ENCODE data around the gene ZNF385B.

The ZNF385B gene

DNA sequence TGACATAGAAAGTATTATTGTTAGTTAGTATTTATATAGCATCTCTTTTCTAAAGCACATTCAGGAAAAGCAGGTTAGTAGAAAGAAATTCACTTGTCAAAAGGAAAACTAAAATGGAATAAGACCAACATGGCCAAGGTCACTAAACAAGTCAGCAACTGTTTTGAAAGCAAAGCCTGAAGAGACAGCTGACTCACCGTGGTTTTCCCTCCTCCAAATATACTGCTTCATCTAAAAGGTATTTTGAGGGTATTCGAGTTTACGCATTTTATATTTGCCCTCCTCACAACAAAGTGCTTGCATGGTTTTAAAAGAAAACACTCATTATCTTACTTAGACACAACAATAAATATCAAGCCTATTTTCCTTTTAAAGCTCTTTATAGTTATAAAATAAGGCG is 24.0 kb downstream of the ZNF385B start (continued):
- TF ChIP-seq ZNF501 (tag by site-specific recombination; IDR thresholded peaks at IDR 0.05), result no peak
- TF ChIP-seq, protein P1, sequence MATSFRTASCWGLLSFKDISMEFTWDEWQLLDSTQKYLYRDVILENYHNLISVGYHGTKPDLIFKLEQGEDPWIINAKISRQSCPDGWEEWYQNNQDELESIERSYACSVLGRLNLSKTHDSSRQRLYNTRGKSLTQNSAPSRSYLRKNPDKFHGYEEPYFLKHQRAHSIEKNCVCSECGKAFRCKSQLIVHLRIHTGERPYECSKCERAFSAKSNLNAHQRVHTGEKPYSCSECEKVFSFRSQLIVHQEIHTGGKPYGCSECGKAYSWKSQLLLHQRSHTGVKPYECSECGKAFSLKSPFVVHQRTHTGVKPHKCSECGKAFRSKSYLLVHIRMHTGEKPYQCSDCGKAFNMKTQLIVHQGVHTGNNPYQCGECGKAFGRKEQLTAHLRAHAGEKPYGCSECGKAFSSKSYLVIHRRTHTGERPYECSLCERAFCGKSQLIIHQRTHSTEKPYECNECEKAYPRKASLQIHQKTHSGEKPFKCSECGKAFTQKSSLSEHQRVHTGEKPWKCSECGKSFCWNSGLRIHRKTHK (tag by site-specific recombination; IDR thresholded peaks at IDR 0.05), result no peak

DNA sequence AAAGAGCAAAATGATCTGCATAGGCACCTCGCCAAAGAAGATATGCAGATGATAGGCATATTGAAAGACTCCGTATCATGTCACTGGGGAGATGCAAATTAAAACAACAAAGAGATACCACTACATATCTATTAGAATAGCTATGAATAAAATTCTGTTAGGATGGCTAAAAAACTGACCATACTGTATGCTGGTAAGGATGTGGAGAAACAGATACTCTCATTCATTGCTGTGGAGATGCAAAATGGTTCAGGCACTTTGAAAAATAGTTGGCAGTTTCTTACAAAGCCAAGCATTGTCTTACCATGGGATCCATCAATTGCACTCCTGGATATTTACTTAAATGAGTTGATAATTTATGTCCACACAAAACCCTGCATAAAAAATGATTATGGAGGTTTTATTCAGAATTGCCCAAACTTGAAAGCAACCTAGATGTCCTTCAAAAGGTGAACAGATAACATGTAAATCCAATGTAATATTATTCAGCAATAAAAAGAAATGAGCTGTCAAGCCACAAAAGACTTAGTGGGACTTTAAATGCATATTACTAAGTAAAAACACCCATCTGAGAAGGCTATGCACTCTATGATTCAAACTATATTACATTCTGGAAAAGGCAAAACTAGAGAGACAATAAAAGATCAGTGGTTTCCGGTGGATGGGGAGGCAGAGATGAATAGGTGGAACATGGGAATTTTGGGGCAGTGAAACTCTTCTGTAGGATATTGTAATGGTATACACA is 31.2 kb downstream of the ZNF385B start:
- Histone ChIP-seq H3K9me3 (ENCODE audit: control insufficient read depth, insufficient read depth, low read depth, low read length) (no peaks in the 10 kb centered on the region), H3K27ac (ENCODE audit: extremely low read depth, low read depth, low read length) (no peak overlapping the region), H3K4me3 (ENCODE audit: low read depth, low read length) (no peak overlapping the region), H3K36me3 (ENCODE audit: control insufficient read depth in 2 of 2, insufficient read depth in 1 of 2, low read length in 2 of 2) (no peaks in the 10 kb centered on the region), H3K4me1 (ENCODE audit: control insufficient read depth, insufficient read depth, low read length) (peaks cover 2% of the 10 kb centered on the region; the same call in 1 of the 2 replicates)
- ChIA-PET CTCF (no interaction called here), POLR2A (no interaction called here)
- TF ChIP-seq ZNF324 (tag by site-specific recombination; IDR thresholded peaks at IDR 0.05) (no peak), ZSCAN16 (tag by site-specific recombination; IDR thresholded peaks at IDR 0.05) (no peak)
- TF ChIP-seq, protein P2, sequence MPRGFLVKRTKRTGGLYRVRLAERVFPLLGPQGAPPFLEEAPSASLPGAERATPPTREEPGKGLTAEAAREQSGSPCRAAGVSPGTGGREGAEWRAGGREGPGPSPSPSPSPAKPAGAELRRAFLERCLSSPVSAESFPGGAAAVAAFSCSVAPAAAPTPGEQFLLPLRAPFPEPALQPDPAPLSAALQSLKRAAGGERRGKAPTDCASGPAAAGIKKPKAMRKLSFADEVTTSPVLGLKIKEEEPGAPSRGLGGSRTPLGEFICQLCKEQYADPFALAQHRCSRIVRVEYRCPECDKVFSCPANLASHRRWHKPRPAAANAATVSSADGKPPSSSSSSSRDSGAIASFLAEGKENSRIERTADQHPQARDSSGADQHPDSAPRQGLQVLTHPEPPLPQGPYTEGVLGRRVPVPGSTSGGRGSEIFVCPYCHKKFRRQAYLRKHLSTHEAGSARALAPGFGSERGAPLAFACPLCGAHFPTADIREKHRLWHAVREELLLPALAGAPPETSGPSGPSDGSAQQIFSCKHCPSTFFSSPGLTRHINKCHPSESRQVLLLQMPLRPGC (tag by site-specific recombination; IDR thresholded peaks at IDR 0.05), result no peak

DNA sequence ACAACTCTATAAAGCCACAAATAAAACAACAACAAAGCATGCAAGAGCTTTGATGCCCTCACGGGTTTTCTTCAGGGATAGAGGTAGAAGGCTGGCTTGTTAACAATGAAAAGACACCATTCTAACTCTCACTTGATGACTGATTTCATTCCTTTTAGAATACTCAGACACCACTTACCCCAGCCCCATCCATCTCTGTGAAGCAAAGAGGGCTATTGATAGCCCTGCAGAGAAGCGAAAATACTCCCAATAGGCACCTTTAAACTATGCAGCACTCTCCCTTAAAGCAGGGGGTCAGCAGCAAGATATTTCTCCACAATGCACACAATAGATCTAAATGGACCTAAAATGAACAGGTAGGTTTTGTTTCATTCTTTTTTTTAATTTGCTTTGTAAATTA is 35.1 kb downstream of the ZNF385B start:
- ChIA-PET POLR2A (no interaction called here), CTCF (interaction anchor here (0.7 kb wide), 1 partner anchor 11 kb away, joined by 3 read pairs; no protein-coding TSS in a partner anchor)
- H3K4me3 ChIP-seq (ENCODE audit: low read depth, low read length), result no peak overlapping the region
- H3K36me3 ChIP-seq (ENCODE audit: control insufficient read depth in 2 of 2, insufficient read depth in 1 of 2, low read length in 2 of 2), result no peaks in the 10 kb centered on the region
- peaks cover 9% of the 10 kb centered on the region; the same call in 1 of the 2 replicates for H3K4me1 ChIP-seq (ENCODE audit: control insufficient read depth, insufficient read depth, low read length)
- no peak overlapping the region for H3K27ac ChIP-seq (ENCODE audit: extremely low read depth, low read depth, low read length)
- H3K9me3 ChIP-seq (ENCODE audit: control insufficient read depth, insufficient read depth, low read depth, low read length), result no peaks in the 10 kb centered on the region
- TF ChIP-seq, protein P3, sequence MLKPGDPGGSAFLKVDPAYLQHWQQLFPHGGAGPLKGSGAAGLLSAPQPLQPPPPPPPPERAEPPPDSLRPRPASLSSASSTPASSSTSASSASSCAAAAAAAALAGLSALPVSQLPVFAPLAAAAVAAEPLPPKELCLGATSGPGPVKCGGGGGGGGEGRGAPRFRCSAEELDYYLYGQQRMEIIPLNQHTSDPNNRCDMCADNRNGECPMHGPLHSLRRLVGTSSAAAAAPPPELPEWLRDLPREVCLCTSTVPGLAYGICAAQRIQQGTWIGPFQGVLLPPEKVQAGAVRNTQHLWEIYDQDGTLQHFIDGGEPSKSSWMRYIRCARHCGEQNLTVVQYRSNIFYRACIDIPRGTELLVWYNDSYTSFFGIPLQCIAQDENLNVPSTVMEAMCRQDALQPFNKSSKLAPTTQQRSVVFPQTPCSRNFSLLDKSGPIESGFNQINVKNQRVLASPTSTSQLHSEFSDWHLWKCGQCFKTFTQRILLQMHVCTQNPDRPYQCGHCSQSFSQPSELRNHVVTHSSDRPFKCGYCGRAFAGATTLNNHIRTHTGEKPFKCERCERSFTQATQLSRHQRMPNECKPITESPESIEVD (tag by site-specific recombination; IDR thresholded peaks at IDR 0.05), result no peak
- no peak for TF ChIP-seq ZNF677 (tag by site-specific recombination; IDR thresholded peaks at IDR 0.05)
- TF ChIP-seq YY2 (tag by site-specific recombination; IDR thresholded peaks at IDR 0.05), result no peak
- no peak for TF ChIP-seq ZNF416 (tag by site-specific recombination; IDR thresholded peaks at IDR 0.05)
- TF ChIP-seq ZNF324 (tag by site-specific recombination; IDR thresholded peaks at IDR 0.05), result no peak
- TF ChIP-seq ZSCAN30 (tag by site-specific recombination; IDR thresholded peaks at IDR 0.05), result no peak
- no peak for TF ChIP-seq ZEB2 (tag by site-specific recombination; IDR thresholded peaks at IDR 0.05)
- TF ChIP-seq ZNF19 (tag by site-specific recombination; IDR thresholded peaks at IDR 0.05; ENCODE audit: low read depth), result no peak
- TF ChIP-seq GLI4 (tag by site-specific recombination; IDR thresholded peaks at IDR 0.05), result no peak
- TF ChIP-seq, protein P4, sequence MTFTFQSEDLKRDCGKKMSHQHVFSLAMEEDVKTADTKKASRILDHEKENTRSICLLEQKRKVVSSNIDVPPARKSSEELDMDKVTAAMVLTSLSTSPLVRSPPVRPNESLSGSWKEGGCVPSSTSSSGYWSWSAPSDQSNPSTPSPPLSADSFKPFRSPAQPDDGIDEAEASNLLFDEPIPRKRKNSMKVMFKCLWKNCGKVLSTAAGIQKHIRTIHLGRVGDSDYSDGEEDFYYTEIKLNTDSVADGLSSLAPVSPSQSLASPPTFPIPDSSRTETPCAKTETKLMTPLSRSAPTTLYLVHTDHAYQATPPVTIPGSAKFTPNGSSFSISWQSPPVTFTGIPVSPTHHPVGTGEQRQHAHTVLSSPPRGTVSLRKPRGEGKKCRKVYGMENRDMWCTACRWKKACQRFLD (tag by site-specific recombination; IDR thresholded peaks at IDR 0.05), result no peak
- TF ChIP-seq ZNF776 (tag by site-specific recombination; IDR thresholded peaks at IDR 0.05; ENCODE audit: borderline replicate concordance), result no peak
